Natural killer cell (primary cell): ENCODE results near the gene MED23. TPM values are rescaled to one million over a fixed set of nuclear protein-coding genes. Genes with fewer than 3 reads are reported as not detected.

ENCODE experiments used
- ATAC-seq, 3 donors: fragments of 150-1000 bp in 2 of 3; fragments of 200-7000 bp in 1 of 3; cut with Tn5 transposase; 1 replicate in 1 of 3; 2 replicates in 2 of 3; pipeline ENCODE4 v1.10.0; 2021; ENCODE audit warnings: mild to moderate bottlenecking in 2 of 3, moderate library complexity in 2 of 3
- DNase-seq, 2 donors: peaks; one replicate each; pipeline versions ENCODE4 v3.0.0 to v3.0.0-alpha.2; 2013 to 2021; ENCODE audit warnings: mixed read lengths in 1 of 2
- H3K27ac ChIP-seq: one replicate; pipeline ENCODE4 v1.5.1; 2013; ENCODE audit warnings: mild to moderate bottlenecking, low read length
- H3K27me3 ChIP-seq: one replicate; pipeline ENCODE4 v1.6.1; 2013; ENCODE audit warnings: low read length; ENCODE audit not compliant: control insufficient read depth, insufficient read depth
- H3K36me3 ChIP-seq: one replicate; pipeline ENCODE4 v1.6.1; 2013; ENCODE audit warnings: low read length; ENCODE audit not compliant: control insufficient read depth, insufficient read depth
- H3K4me1 ChIP-seq: one replicate; pipeline ENCODE4 v1.6.1; 2013; ENCODE audit warnings: low read length; ENCODE audit not compliant: control insufficient read depth, insufficient read depth
- H3K4me3 ChIP-seq: one replicate; pipeline ENCODE4 v1.5.1; 2013; ENCODE audit warnings: low read length
- H3K9me3 ChIP-seq: one replicate; pipeline ENCODE4 v1.6.1; 2013; ENCODE audit warnings: low read length; ENCODE audit not compliant: control insufficient read depth, insufficient read depth
- H3K27ac Mint-ChIP-seq, 2 donors: one replicate each; pipeline ENCODE4 v1.8.0; 2022; ENCODE audit warnings: mild to moderate bottlenecking in 2 of 2, mixed read lengths in 2 of 2, moderate library complexity in 1 of 2
- H3K27me3 Mint-ChIP-seq, 2 donors: one replicate each; pipeline ENCODE4 v1.8.0; 2022; ENCODE audit warnings: low read depth in 2 of 2, mixed read lengths in 2 of 2
- H3K36me3 Mint-ChIP-seq: one replicate; pipeline ENCODE4 v1.8.0; 2022; ENCODE audit warnings: mixed read lengths
- H3K4me1 Mint-ChIP-seq, 2 donors: one replicate each; pipeline ENCODE4 v1.8.0; 2022; ENCODE audit warnings: mixed read lengths in 2 of 2
- H3K4me3 Mint-ChIP-seq: one replicate; pipeline ENCODE4 v1.8.0; 2022; ENCODE audit warnings: mild to moderate bottlenecking, moderate library complexity, mixed read lengths
- H3K9me3 Mint-ChIP-seq, 2 donors: one replicate each; pipeline ENCODE4 v1.8.0; 2022; ENCODE audit warnings: mixed read lengths in 2 of 2
- WGBS: methylation state at CpG from one replicate; pipeline ENCODE4 v1.1.7; 2013; ENCODE audit warnings: missing lambda C conversion rate; ENCODE audit not compliant: insufficient coverage; 5-methylcytosine and 5-hydroxymethylcytosine counted together
- intact Hi-C: fragments of 100-400 bp; cut with micrococcal nuclease; formaldehyde crosslinking; loops from one replicate; pipeline ENCODE4 v1.14.2; 2022
- total RNA-seq, 4 donors: library from RNA; stranded (reverse); fragments of 120-200 nt in 1 of 4; gene quantifications; one replicate each; pipeline versions ENCODE4 v1.2.3 to v1.2.4, GENCODE V29; 2013 to 2022
- TF ChIP-seq, protein P1 (sequence below): fragments of 200-600 bp; IDR thresholded peaks from one replicate; pipeline ENCODE4 v1.8.0; 2022; ENCODE audit warnings: antibody characterized with exemption

The MED23 gene
- total RNA-seq, 3 donors from 2014 or later (not counting 1 experiment from before 2014, with no cell fraction given): 63.8 to 71.2 (median 67.4) TPM

- 100% methylated on average over 1 of the region's 2 CpGs for WGBS
- H3K4me1 Mint-ChIP-seq: no peaks in the 10 kb centered on the region
- H3K9me3 Mint-ChIP-seq: no peaks in the 10 kb centered on the region
Measured at GRCh38 chr6:131657222-131657621, 29.2 kb upstream of the MED23 start.

GRCh38 chr6:131656667-131657066, 28.6 kb upstream of the MED23 start:
- Histone ChIP-seq H3K27ac (no peak overlapping the region), H3K4me3 (no peak overlapping the region), H3K27me3 (no peaks in the 10 kb centered on the region), H3K36me3 (no peaks in the 10 kb centered on the region), H3K9me3 (no peaks in the 10 kb centered on the region), H3K4me1 (peaks cover 3% of the 10 kb centered on the region)
- DNase-seq (no peak), ATAC-seq (no peak)
- Mint-ChIP-seq H3K27ac (no peak overlapping the region), H3K27me3 (no peaks in the 10 kb centered on the region), H3K36me3 (no peaks in the 10 kb centered on the region), H3K4me3 (no peak overlapping the region), H3K9me3 (no peaks in the 10 kb centered on the region), H3K4me1 (no peaks in the 10 kb centered on the region)
- TF ChIP-seq, protein P1, sequence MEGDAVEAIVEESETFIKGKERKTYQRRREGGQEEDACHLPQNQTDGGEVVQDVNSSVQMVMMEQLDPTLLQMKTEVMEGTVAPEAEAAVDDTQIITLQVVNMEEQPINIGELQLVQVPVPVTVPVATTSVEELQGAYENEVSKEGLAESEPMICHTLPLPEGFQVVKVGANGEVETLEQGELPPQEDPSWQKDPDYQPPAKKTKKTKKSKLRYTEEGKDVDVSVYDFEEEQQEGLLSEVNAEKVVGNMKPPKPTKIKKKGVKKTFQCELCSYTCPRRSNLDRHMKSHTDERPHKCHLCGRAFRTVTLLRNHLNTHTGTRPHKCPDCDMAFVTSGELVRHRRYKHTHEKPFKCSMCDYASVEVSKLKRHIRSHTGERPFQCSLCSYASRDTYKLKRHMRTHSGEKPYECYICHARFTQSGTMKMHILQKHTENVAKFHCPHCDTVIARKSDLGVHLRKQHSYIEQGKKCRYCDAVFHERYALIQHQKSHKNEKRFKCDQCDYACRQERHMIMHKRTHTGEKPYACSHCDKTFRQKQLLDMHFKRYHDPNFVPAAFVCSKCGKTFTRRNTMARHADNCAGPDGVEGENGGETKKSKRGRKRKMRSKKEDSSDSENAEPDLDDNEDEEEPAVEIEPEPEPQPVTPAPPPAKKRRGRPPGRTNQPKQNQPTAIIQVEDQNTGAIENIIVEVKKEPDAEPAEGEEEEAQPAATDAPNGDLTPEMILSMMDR: no peak
- WGBS: 91% methylated on average over 3 of the region's 3 CpGs
- intact Hi-C loops: no loop called here

More at GRCh38 chr6:131657222-131657621, 29.2 kb upstream of the MED23 start:
- Histone ChIP-seq H3K4me1 (peaks cover 3% of the 10 kb centered on the region), H3K27ac (no peak overlapping the region), H3K9me3 (no peaks in the 10 kb centered on the region), H3K4me3 (no peak overlapping the region), H3K36me3 (no peaks in the 10 kb centered on the region), H3K27me3 (no peaks in the 10 kb centered on the region)
- Mint-ChIP-seq H3K27ac (no peak overlapping the region), H3K36me3 (no peaks in the 10 kb centered on the region), H3K27me3 (no peaks in the 10 kb centered on the region), H3K4me3 (no peak overlapping the region)
- TF ChIP-seq, protein P1: no peak
- intact Hi-C loops: no loop called here
- no peak for ATAC-seq
- no peak for DNase-seq

DNA sequence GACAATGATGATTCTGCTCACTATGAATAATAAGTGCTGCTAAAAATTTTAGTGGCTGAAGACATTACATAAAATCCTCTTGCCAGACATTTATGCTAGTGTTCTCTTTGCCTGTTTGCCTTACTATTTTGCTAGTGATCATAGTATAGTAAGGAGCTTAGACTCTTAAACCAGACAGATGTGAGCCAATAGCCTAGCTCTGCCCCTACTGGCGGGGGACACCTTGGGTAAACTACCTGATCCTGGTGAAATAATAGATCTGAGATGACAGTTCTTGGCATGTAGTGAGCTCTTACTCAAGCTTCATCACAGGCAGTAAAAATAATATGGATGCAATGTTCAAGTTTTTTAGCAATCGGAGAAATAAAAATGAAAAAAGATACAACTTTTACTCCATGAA, 27.9 kb upstream of the MED23 start:
- H3K27me3 ChIP-seq: no peaks in the 10 kb centered on the region
- no peak overlapping the region for H3K4me3 ChIP-seq
- peaks cover 3% of the 10 kb centered on the region for H3K4me1 ChIP-seq
- Mint-ChIP-seq H3K36me3 (no peaks in the 10 kb centered on the region), H3K4me3 (no peak overlapping the region), H3K27ac (no peak overlapping the region), H3K9me3 (no peaks in the 10 kb centered on the region), H3K4me1 (no peaks in the 10 kb centered on the region), H3K27me3 (no peaks in the 10 kb centered on the region)
- ATAC-seq: no peak
- no peaks in the 10 kb centered on the region for H3K36me3 ChIP-seq
- intact Hi-C loops: no loop called here
- H3K9me3 ChIP-seq: no peaks in the 10 kb centered on the region
- TF ChIP-seq, protein P1: no peak
- no peak for DNase-seq
- H3K27ac ChIP-seq: no peak overlapping the region
- WGBS: 100% methylated on average over 1 of the region's 2 CpGs

DNA sequence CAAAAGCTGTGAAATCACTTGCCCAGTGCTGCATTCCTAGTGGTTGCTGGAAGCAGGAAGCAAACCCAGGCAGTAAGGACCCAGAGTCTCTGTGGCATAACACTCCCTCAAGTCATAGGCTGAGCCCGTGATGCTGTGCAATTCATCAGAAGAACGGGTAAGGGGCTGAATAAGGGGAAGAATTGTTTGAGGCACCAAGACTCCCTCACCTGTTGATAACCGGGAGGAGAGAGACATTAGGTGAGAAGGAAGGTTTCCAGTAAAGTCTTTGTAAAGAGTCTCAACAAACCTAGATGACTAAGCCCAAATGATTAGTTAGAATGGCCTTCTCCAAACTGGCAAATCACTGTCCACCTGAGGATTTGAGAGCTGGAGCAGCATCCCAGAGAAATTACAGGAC, 27.3 kb upstream of the MED23 start:
- TF ChIP-seq, protein P1: no peak
- intact Hi-C loops: no loop called here
- Mint-ChIP-seq H3K27me3 (no peaks in the 10 kb centered on the region), H3K9me3 (no peaks in the 10 kb centered on the region), H3K4me3 (no peak overlapping the region), H3K27ac (no peak overlapping the region), H3K4me1 (no peaks in the 10 kb centered on the region), H3K36me3 (no peaks in the 10 kb centered on the region)
- Histone ChIP-seq H3K27ac (no peak overlapping the region), H3K27me3 (no peaks in the 10 kb centered on the region), H3K4me1 (peaks cover 3% of the 10 kb centered on the region), H3K36me3 (no peaks in the 10 kb centered on the region), H3K4me3 (no peak overlapping the region), H3K9me3 (no peaks in the 10 kb centered on the region)
- WGBS: 91% methylated on average over 3 of the region's 3 CpGs
- no peak for ATAC-seq
- no peak for DNase-seq
